CD14-positive monocyte (primary cell): ENCODE results near the gene AXIN1. TPM values are rescaled to one million over a fixed set of nuclear protein-coding genes. Genes with fewer than 3 reads are reported as not detected.
A peak's percentile ranks its signal among the peaks of the same experiment; 100 is the strongest.
"Not testable (repeated sequence)": the region's sequence is repeated elsewhere in the genome, so short reads cannot be mapped to it uniquely, and the experiment has no call there.

ENCODE experiments used
- DNase-seq, 3 donors: peaks; one replicate each; pipeline ENCODE4 v3.0.0-alpha.2; 2011 to 2022
- H2AFZ ChIP-seq: 2 replicates; pipeline ENCODE4 v1.6.0; 2012; ENCODE audit warnings: mild to moderate bottlenecking, low read depth, low read length, inconsistent platforms; ENCODE audit not compliant: insufficient read depth, poor library complexity, severe bottlenecking
- H3K27ac ChIP-seq, 2 donors: 1 replicate in 1 of 2; 2 replicates in 1 of 2; pipeline ENCODE4 v1.5.1; 2012 to 2013; ENCODE audit warnings: low read length in 2 of 2, control low read depth in 1 of 2, inconsistent platforms in 1 of 2, low read depth in 1 of 2, mild to moderate bottlenecking in 1 of 2
- H3K27me3 ChIP-seq, 2 donors: one replicate each; pipeline versions ENCODE4 v1.6.0 to v1.6.1; 2011 to 2013; ENCODE audit warnings: low read length in 2 of 2; ENCODE audit not compliant: control insufficient read depth in 2 of 2, insufficient read depth in 2 of 2
- H3K36me3 ChIP-seq, 2 donors: replicated peaks in 1 of 2; 1 replicate in 1 of 2; 2 replicates in 1 of 2; pipeline versions ENCODE4 v1.5.1 to v1.6.1; 2012 to 2013; ENCODE audit warnings: low read length in 2 of 2, control low read depth in 1 of 2, inconsistent platforms in 1 of 2, mild to moderate bottlenecking in 1 of 2; ENCODE audit not compliant: insufficient read depth in 2 of 2, control insufficient read depth in 1 of 2
- H3K4me1 ChIP-seq, 2 donors: 1 replicate in 1 of 2; 2 replicates in 1 of 2; pipeline versions ENCODE4 v1.5.1 to v1.6.1; 2012 to 2013; ENCODE audit warnings: low read length in 2 of 2, control low read depth in 1 of 2, inconsistent platforms in 1 of 2, mild to moderate bottlenecking in 1 of 2, moderate library complexity in 1 of 2; ENCODE audit not compliant: insufficient read depth in 2 of 2, control insufficient read depth in 1 of 2
- H3K4me2 ChIP-seq: replicated peaks from 2 replicates; pipeline ENCODE3; 2012; ENCODE audit warnings: low read length, moderate library complexity, mild to moderate bottlenecking; ENCODE audit not compliant: poor library complexity, severe bottlenecking; ENCODE audit errors: extremely low read depth
- H3K4me3 ChIP-seq, 3 experiments: fragments of 200-600 bp in 1 of 3; sonication (generic) in 1 of 3; replicated peaks in 1 of 3; 1 replicate in 2 of 3; 2 replicates in 1 of 3; pipeline ENCODE4 v1.5.1; 2011 to 2013; ENCODE audit warnings: low read length in 3 of 3, mild to moderate bottlenecking in 3 of 3, control low read depth in 2 of 3, low read depth in 2 of 3, inconsistent platforms in 1 of 3, moderate library complexity in 1 of 3
- H3K79me2 ChIP-seq: 2 replicates; pipeline ENCODE4 v1.6.0; 2012; ENCODE audit warnings: mild to moderate bottlenecking, control low read depth, inconsistent platforms, low read length, moderate library complexity; ENCODE audit not compliant: insufficient read depth
- H3K9ac ChIP-seq: 2 replicates; pipeline ENCODE4 v1.6.0; 2017; ENCODE audit warnings: low read length, mild to moderate bottlenecking; ENCODE audit not compliant: insufficient read depth, poor library complexity, severe bottlenecking
- H3K9me3 ChIP-seq, 2 donors: replicated peaks in 1 of 2; 1 replicate in 1 of 2; 2 replicates in 1 of 2; pipeline versions ENCODE4 v1.5.1 to v1.6.1; 2012 to 2013; ENCODE audit warnings: low read length in 2 of 2, control low read depth in 1 of 2; ENCODE audit not compliant: control insufficient read depth in 1 of 2, insufficient read depth in 1 of 2
- H4K20me1 ChIP-seq: 2 replicates; pipeline ENCODE4 v1.6.0; 2012; ENCODE audit warnings: mild to moderate bottlenecking, low read length, control low read depth, moderate library complexity; ENCODE audit not compliant: insufficient read depth
- H3K27ac Mint-ChIP-seq, 7 donors: one replicate each; pipeline ENCODE4 v1.8.0; 2020; ENCODE audit warnings: mild to moderate bottlenecking in 7 of 7, mixed read lengths in 7 of 7, moderate library complexity in 6 of 7, inconsistent platforms in 2 of 7
- H3K27me3 Mint-ChIP-seq, 3 donors: one replicate each; pipeline ENCODE4 v1.8.0; 2021 to 2022; ENCODE audit warnings: low read depth in 3 of 3, mild to moderate bottlenecking in 3 of 3, mixed read lengths in 3 of 3, moderate library complexity in 3 of 3, inconsistent platforms in 1 of 3
- H3K36me3 Mint-ChIP-seq, 2 donors: one replicate each; pipeline ENCODE4 v1.8.0; 2020; ENCODE audit warnings: mixed read lengths in 2 of 2, inconsistent platforms in 1 of 2, mild to moderate bottlenecking in 1 of 2
- H3K4me1 Mint-ChIP-seq: one replicate; pipeline ENCODE4 v1.8.0; 2020; ENCODE audit warnings: mild to moderate bottlenecking, mixed read lengths
- H3K4me3 Mint-ChIP-seq, 2 donors: one replicate each; pipeline ENCODE4 v1.8.0; 2020; ENCODE audit warnings: mild to moderate bottlenecking in 2 of 2, mixed read lengths in 2 of 2, moderate library complexity in 1 of 2
- H3K9me3 Mint-ChIP-seq, 7 donors: one replicate each; pipeline ENCODE4 v1.8.0; 2020 to 2022; ENCODE audit warnings: mixed read lengths in 7 of 7, mild to moderate bottlenecking in 6 of 7, moderate library complexity in 6 of 7, inconsistent platforms in 2 of 7
- WGBS: methylation state at CpG from one replicate; pipeline ENCODE4 v1.1.5; 2013; ENCODE audit warnings: missing lambda C conversion rate; ENCODE audit not compliant: insufficient coverage; 5-methylcytosine and 5-hydroxymethylcytosine counted together
- intact Hi-C, 2 donors: fragments of 100-400 bp; cut with micrococcal nuclease; formaldehyde crosslinking; loops; one replicate each; pipeline versions ENCODE4 v1.15.0 to v1.15.1; 2023
- polyA plus RNA-seq, 3 donors: library from polyadenylated mRNA; depleted of rRNA in 1 of 3; unstranded in 2 of 3; stranded (reverse) in 1 of 3; fragments of 300-500 nt in 2 of 3; fragments of >200 nt in 1 of 3; fragmentation: Illumina TruSeq in 2 of 3; gene quantifications; 1 replicate in 2 of 3; 2 replicates in 1 of 3; pipeline ENCODE4 v1.2.3, GENCODE V29; 2012 to 2021
- TF ChIP-seq, protein P1 (sequence below): fragments of 200-600 bp; IDR thresholded peaks from one replicate; pipeline ENCODE4 v1.8.0; 2022; ENCODE audit warnings: antibody characterized with exemption, mild to moderate bottlenecking

Gene AXIN1
- polyA plus RNA-seq, 3 donors, result 0.30 to 20.9 (median 0.74) TPM

GRCh38 chr16:345772-346171 lies 6.8 kb downstream of the AXIN1 start:
- peaks cover 0 to 3% (median 0%) of the 10 kb centered on the region in 7 donors for H3K9me3 Mint-ChIP-seq
- no peak for DNase-seq
- peaks cover 32 to 56% of the 10 kb centered on the region in 2 donors for H3K36me3 ChIP-seq
- no peaks in the 10 kb centered on the region for H3K27me3 ChIP-seq
- intact Hi-C loops, result loop anchor here in 1 of 2 donors (5.0 kb wide), 1 partner anchor 33 kb away; no protein-coding TSS in a partner anchor
- no peak overlapping the region for H3K4me2 ChIP-seq
- H3K79me2 ChIP-seq, result peaks cover 98% of the 10 kb centered on the region
- no peak overlapping the region for H2AFZ ChIP-seq
- no peak overlapping the region for H3K4me3 ChIP-seq
- H3K4me1 ChIP-seq, result peaks cover 4 to 25% of the 10 kb centered on the region in 2 donors
- H3K9ac ChIP-seq, result no peak overlapping the region
- 98% methylated on average over 9 of the region's 11 CpGs for WGBS
- no peaks in the 10 kb centered on the region for H3K9me3 ChIP-seq
- peaks cover 0 to 1% (median 0%) of the 10 kb centered on the region in 3 donors for H3K27me3 Mint-ChIP-seq
- H3K27ac ChIP-seq, result no peak overlapping the region
- no peak overlapping the region for H3K4me3 Mint-ChIP-seq
- H3K27ac Mint-ChIP-seq, result peak overlapping the region in 3 of 7 donors; percentile 46 to 83 (median 53)
- H3K4me1 Mint-ChIP-seq, result peaks cover 48% of the 10 kb centered on the region
- TF ChIP-seq, protein P1, sequence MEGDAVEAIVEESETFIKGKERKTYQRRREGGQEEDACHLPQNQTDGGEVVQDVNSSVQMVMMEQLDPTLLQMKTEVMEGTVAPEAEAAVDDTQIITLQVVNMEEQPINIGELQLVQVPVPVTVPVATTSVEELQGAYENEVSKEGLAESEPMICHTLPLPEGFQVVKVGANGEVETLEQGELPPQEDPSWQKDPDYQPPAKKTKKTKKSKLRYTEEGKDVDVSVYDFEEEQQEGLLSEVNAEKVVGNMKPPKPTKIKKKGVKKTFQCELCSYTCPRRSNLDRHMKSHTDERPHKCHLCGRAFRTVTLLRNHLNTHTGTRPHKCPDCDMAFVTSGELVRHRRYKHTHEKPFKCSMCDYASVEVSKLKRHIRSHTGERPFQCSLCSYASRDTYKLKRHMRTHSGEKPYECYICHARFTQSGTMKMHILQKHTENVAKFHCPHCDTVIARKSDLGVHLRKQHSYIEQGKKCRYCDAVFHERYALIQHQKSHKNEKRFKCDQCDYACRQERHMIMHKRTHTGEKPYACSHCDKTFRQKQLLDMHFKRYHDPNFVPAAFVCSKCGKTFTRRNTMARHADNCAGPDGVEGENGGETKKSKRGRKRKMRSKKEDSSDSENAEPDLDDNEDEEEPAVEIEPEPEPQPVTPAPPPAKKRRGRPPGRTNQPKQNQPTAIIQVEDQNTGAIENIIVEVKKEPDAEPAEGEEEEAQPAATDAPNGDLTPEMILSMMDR, result no peak
- peaks cover 49 to 77% of the 10 kb centered on the region in 2 donors for H3K36me3 Mint-ChIP-seq
- H4K20me1 ChIP-seq, result peaks cover 81% of the 10 kb centered on the region

- Mint-ChIP-seq H3K9me3 (peaks cover 0 to 3% (median 0%) of the 10 kb centered on the region in 7 donors), H3K4me3 (no peak overlapping the region), H3K27me3 (peaks cover 0 to 1% (median 0%) of the 10 kb centered on the region in 3 donors), H3K27ac (peak overlapping the region in 5 of 7 donors; percentile 37 to 77 (median 60)), H3K4me1 (peaks cover 53% of the 10 kb centered on the region), H3K36me3 (peaks cover 40 to 60% of the 10 kb centered on the region in 2 donors)
- Histone ChIP-seq H3K4me1 (peaks cover 34 to 48% of the 10 kb centered on the region in 2 donors), H3K27me3 (no peaks in the 10 kb centered on the region), H3K79me2 (peaks cover 99% of the 10 kb centered on the region), H3K4me2 (no peak overlapping the region), H3K4me3 (no peak overlapping the region), H3K9me3 (no peaks in the 10 kb centered on the region), H3K36me3 (peaks cover 30 to 53% of the 10 kb centered on the region in 2 donors), H2AFZ (no peak overlapping the region), H3K27ac (no peak overlapping the region), H4K20me1 (peaks cover 77% of the 10 kb centered on the region), H3K9ac (no peak overlapping the region)
- intact Hi-C loops, result no loop called here
- no peak for DNase-seq
- TF ChIP-seq, protein P1, result no peak
- WGBS, result 86% methylated on average over 16 of the region's 18 CpGs
Measured at GRCh38 chr16:342455-343213, 9.9 kb downstream of the AXIN1 start.

DNA sequence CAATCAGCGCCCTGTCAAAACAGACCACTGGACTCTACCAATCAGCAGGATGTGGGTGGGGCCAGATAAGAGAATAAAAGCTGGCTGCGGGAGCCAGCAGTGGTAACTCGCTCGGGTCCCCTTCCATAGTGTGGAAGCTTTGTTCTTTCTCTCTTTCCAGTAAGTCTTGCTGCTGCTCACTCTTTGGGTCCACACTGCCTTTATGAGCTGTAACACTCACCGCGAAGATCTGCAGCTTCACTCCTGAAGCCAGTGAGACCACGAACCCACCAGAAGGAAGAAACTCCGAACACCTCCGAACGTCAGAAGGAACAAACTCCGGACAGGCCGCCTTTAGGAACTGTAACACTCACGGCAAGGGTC lies 10.6 kb downstream of the AXIN1 start:
- intact Hi-C loops, H3K27me3 Mint-ChIP-seq: not testable (repeated sequence)
- peak overlapping the region in 5 of 7 donors; percentile 8 to 84 (median 72) for H3K27ac Mint-ChIP-seq

More for the DNA sequence above, 10.6 kb downstream of the AXIN1 start:
- not testable (repeated sequence) for H3K9me3 ChIP-seq, H3K4me2 ChIP-seq, H3K27ac ChIP-seq, DNase-seq, H3K9ac ChIP-seq, H2AFZ ChIP-seq, H3K27me3 ChIP-seq, H3K9me3 Mint-ChIP-seq, H3K4me3 Mint-ChIP-seq, H3K4me3 ChIP-seq
- Histone ChIP-seq H3K4me1 (peaks cover 39 to 54% of the 10 kb centered on the region in 2 donors), H3K79me2 (peaks cover 99% of the 10 kb centered on the region), H4K20me1 (peaks cover 75% of the 10 kb centered on the region), H3K36me3 (peaks cover 27 to 46% of the 10 kb centered on the region in 2 donors)
- H3K4me1 Mint-ChIP-seq, result peaks cover 56% of the 10 kb centered on the region
- WGBS, result 33% methylated on average over 7 of the region's 13 CpGs
- peaks cover 38 to 53% of the 10 kb centered on the region in 2 donors for H3K36me3 Mint-ChIP-seq
